Right lung (tissue), 5 donors: Measurements from ENCODE around the gene MKRN1. TPM values are rescaled to one million over a fixed set of nuclear protein-coding genes. Genes with fewer than 3 reads are reported as not detected.
"Not testable (repeated sequence)": the region's sequence is repeated elsewhere in the genome, so short reads cannot be mapped to it uniquely, and the experiment has no call there.

Source experiments
- DNase-seq, 2 donors: peaks; one replicate each; pipeline ENCODE4 v3.0.0-alpha.2; 2013
- polyA plus RNA-seq, 5 donors: library from polyadenylated mRNA; unstranded; fragments of 120-200 nt; gene quantifications; one replicate each; pipeline versions ENCODE4 v1.2.1 to v1.2.3, GENCODE V29; 2013; ENCODE audit warnings: inconsistent platforms in 1 of 5, low replicate concordance in 1 of 5; ENCODE audit not compliant: insufficient read length in 5 of 5, insufficient read depth in 1 of 5

Gene MKRN1
- polyA plus RNA-seq, 5 donors = 94.0 to 127 (median 111) TPM

DNA sequence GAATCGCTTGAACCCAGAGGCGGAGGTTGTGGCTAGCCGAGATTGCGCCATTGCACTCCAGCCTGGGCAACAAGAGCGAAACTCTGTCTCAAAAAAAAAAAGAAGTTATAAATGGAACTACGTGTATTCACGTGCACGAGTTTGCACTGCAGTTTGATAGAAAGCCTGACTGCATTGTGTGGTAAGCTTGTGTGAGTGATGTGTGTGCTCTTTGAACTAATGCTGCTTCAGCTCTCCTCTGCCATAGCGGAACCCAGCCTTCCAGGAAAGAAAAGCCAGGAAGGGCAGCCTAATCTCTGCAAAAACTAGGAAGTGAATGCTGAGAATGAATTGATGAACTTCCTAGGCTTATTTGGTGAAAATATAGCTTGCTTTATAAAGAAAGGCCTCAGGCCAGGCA lies 15.6 kb upstream of the MKRN1 start:
- no peak for DNase-seq

DNA sequence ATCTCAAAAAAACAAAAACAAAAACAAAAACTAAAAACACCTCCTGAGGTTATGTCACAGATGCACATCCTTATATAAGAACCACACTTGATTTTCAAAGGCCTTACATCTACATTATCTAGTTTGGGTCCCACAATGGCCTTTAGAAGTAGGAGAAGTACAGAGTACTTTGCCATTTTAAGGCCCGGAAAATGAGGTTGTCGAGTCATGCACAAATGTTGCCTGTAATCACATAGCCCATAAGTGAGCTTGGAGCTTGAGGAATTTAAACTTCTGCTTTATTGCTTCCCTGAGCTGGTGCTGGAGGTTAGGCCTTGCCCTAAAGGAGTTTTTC lies 9.7 kb upstream of the MKRN1 start:
- DNase-seq = no peak

DNA sequence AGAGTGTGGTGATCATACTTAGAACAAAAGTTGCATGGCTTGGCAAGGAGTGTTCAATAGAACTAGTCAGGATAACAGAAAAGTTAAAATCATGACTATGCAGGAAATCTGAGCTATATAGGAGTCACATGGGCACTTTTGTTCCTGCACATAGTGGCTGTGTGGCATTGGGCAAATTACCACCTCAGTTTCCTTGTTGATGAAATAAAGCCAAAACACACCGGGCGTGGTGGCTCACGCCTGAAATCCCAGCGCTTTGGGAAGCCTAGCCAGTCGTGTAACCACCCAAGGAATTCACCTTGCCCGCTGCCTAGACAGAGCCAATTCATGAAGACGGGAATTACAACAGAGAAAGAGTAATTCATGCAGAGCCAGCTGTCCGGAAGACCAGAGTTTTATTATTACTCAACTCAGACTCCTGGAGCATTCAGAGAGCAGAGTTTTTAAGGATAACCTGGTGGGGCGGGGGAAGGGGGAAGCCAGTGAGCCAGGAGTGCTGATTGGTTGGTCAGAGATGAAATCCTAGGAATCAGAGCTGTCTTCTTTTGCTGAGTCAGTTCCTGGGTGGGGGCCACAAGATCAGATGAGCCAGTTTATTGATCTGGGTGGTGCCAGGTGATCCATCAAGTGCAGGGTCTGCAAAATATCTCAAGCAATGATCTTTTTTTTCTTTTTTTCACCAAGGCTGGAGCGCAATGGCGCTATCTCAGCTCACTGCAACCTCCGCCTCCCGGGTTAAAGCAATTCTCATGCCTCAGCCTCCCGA lies 6.4 kb upstream of the MKRN1 start:
- no peak for DNase-seq

DNA sequence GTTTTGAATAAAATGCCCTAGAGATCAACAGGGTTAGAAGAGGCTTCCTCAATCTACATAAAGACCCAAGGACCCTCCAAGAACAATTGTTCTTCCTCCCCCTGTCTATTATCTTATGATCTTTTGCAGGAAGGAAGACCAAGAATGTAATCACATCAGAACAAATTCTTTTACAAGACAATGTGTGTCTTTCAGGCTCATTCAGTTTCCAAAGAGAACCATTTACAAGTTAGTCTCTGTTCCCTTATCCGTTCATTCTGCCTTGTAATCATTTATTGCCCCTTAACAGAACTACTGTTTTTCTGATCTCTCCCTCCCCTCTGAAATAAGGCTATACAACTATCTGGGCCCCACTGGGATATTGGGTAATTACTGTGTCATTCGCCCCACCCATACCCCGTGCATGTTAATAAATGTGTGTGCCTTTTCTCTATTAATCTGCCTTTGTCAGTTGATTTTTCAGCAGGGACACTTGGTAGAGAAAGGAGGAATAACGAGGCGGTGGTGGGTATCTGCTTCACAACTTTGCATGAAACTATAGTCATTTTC lies 5.7 kb upstream of the MKRN1 start:
- DNase-seq = no peak

DNA sequence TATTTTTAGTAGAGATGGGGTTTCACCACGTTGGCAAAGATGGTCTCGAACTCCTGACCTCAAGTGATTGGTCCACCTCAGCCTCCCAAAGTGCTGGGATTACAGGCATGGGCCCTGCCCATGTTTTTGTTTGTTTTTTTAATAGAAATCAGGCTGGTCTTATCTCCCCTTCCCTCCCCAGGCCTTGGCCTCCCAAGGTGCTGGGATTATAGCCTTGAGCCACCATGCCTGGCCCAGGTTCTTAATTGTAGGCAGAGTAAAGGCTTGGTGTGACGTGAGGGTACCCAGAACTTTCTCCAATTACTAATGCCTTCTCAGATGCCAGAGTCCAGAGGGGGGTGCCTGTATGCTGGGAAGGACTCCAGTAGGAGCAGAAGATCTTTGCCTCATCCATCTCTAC lies 5.2 kb upstream of the MKRN1 start:
- DNase-seq = no peak

DNA sequence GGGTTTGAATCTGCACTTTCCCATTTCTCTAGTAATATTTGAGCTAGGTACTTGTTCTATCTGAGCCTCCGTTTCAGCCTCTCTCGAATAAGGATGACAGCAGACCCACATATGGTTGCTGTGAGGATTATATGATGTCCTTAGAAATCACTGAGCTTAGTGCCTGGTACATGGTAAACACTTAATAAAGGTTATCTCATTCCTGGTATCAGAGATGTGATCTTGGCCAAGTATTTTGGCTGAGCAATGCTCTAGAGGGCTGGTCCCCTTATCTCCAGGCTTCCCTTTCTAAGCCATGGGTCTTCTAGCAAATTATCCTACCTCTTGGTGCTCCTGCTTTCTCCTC lies 407 bp upstream of the MKRN1 start:
- DNase-seq = no peak

DNA sequence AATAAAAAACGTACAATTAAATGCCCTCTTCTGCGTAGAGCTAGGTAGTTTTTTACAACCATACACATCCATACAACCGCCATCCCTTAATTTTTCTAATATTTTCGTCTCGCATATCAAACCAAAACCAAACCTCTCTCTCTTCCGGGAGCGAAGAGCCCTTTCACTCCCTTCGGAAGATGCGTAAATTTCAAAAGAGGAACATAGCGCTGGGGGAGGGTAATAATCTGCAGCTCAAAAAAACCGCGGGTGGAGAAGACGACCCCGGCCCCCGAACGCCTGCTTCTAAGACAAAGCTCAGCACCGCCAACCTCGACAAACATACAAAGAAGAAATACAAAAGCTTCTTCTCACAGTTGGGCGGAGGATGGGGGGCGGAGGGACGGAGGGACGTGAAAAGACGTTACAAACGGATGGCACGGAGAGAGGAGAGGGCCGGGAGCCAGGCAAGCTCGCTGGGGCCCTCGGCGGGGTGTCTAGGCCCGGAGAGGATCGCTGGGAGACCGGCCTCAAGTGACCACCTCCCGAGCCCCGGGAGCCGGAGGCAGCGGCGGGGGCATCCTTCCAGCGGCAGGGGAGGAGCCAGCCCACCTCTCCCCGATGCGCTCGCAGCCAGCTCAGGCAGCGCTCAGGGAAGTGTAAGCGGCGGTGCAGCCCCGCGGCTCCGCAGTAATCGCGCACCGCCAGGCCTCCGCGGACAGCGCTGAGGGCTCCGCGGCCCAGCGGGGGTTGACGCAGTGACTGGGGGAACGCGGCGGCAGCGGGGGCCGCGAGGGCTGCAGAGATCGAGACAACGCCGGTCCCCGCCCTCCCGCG lies 851 bp downstream of the MKRN1 start:
- DNase-seq = peak; percentile 32 to 43

DNA sequence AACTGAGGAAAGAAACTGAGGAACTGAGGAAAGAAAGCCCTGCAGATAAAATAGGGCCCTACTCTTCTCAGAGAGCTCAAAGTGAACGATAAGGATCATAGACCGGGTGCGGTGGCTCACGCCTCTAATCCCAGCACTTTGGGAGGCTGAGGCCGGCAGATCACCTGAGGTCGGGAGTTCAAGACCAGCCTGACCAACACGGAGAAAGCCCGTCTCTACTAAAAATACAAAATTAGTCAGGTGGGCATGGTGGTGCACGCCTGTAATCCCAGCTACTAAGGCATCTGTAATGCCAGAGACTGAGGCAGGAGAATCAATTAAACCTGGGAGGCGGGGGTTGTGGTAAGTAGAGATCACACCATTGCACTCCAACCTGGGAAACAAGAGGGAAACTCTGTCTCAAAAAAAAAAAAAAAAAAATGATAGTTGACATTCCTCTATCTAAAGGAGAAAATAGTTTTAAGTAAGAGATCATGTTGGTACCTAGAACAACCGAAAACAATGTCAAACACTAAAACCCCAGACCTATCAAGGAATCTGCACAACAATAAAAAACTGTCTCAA lies 2.5 kb downstream of the MKRN1 start:
- DNase-seq = no peak

DNA sequence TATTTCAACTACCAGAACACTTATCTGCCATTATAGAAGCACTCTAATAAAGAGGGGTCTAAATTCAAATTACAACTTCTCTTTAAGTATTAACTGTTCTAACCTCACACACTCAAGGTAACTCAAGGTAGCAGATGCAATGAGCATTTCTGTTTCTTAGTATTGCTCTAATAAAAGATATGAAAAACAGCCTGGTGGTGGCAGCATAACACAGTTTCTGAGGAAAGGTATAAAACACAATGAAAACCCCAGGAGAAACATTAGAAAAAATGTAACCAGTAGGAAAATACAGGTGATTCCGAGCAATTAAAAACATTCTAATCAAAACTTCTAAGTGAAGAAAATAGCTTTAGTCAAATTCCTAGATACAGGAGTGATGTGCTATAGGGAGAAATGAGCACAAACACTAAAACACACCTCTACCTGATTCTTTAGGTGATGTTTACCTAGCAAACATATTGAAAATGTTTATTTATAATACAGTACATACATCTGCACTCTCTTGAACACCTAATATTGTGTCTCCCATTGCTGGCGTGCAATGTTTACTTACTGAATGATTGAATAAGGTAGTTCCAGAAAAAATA lies 3.5 kb downstream of the MKRN1 start:
- peak; percentile 12 to 21 for DNase-seq

DNA sequence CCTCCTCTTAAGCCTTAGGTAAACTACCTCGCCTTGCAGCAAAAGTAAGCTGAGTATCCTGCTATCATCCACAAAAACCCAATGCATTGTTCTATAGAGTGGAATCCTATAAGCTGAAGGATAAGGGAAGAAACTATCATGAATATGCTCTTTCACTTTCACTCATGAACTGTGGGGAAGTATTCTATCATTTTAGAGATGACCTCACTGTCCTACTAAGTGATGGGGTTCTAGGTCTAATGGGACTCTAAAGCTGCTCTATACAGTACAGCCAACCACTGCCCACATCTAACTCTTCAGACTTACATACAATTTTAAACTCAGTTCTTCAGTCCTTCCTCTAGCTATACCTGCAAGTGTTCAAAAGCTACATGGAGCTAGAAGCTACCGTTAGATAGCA lies 16.2 kb downstream of the MKRN1 start:
- no peak for DNase-seq

DNA sequence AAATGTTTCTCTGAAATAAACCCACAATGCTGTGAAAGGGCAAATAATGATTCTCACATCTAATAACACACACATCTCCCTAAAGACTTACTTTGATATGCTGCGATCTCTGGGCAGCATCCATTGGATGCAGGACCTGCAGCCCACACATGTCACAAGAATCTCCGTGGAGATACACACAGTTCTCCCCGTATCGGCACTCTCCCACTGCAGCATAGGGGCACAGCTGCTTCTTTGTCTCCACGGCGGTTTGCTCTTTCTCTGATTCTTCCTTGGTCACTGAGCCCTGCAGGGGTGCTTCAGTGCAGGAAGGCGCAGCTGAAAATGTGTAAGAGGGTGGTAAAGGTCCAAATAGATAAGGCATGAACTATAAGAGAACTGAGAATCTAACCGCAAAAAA lies 20.4 kb downstream of the MKRN1 start:
- no peak for DNase-seq

DNA sequence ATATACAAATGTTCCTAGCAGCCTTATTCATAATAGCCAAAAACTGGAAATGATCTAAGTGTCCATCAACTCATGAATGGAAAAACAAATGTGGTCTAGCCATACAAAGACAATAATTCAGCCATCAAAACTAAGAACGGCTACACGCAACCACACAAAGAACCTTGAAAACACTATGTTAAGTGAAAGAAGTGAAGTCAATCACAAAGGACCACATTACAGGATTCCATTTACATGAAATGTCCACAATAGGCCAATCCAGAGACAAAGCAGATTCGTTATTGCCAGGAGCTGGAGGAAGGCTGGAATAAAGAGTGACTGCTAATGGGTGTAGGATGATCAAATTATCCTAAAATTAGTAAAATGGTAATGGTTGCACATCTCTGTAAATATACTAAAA lies 21.1 kb downstream of the MKRN1 start:
- DNase-seq = no peak

DNA sequence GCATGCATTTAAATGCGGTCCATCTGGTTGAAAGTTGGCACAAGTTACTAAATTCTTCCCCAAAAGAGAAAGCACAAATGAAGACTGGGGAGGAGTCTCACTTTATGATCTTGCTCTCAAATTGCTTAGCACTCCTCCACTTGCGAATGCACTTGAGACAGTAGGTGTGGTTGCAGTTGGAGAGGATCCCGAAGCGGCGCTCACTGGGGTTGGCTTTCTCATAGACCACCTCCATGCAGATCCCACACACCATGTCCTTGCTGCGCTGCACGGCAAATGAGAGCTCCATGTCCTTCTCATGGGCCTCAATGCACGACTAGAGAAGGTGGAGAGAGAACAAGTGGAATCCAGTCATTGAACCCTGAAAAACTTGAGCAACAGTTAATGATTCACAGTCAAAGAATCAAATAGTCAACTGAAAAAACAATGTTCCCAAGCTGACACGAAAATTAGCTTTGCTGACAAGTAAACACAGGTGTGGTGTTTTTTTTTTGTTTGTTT lies 22.7 kb downstream of the MKRN1 start:
- DNase-seq = no peak

DNA sequence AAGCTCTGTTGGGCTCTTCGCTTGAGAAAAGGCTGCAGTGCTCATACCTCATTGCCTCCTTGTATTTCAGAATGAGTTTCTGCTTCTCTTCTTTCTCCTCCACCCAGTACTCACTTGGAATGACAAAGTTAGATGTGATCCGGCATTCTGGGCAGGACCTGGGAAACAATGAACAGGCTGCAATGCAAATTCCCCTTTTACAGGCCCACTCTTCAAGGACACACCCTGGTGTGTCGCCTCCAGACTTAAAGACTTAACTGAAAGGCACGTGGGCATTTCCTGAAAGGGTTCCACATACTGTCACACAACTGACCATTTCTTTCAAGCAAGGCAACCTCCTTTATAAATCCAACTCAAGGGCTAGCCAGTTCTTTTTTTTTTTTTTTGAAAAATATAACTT lies 23.6 kb downstream of the MKRN1 start:
- no peak for DNase-seq

DNA sequence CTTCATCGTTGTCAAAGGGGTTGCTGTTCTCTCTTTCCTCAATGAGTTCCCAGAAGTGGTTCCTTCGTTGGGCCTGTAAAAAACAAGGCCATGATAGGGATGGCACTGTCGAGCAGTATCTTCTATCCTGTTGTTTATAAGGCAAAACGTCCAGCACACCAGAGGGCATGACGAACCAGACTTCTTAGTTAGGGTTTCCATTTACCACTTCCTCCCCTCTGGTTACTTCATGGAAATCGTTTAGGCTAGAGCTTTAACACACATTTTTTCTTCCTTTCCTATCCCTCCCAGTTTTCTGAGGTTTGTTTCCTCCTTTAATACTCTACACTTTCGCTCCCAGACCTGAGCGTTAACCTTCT lies 24.7 kb downstream of the MKRN1 start:
- DNase-seq = no peak

DNA sequence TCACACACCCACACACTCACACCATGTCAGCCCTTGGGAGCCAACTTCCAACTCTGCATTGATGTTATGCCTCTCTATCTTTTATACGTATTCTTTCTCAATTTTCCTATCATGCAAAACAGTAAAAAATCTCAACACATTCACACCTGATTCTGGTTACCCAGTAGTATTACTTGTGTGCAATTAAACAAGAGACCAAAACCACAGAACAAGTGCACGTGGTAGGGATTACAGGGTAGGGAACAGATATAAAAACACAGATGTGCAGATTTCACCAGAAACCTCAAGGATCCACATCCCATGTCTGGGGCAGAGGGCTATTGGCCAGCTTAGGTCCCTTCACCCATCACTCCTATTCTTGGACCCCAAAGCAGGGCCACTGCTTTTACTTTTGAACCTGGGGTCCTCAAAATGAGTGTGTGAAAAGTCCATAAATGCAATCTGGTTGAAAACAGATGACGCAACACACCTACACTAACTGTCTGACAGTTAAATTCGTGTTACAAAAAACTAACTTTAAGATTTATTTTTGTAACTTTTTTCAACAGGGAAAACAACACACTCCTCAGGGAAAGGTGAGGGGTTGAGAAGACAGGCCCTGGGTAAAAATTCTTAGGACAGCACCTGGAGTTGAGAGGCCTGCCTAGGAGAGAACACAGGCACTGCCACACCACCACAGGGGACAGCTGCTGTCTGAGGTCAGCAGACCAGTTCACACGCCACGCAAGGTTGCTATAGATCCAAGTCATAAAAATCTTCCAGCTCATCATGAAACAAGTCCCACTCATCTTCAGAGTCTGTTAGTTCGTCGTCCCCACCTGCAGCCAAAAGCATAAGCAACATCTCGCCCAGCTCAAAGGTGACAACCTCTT lies 25.3 kb downstream of the MKRN1 start:
- not testable (repeated sequence) for DNase-seq

DNA sequence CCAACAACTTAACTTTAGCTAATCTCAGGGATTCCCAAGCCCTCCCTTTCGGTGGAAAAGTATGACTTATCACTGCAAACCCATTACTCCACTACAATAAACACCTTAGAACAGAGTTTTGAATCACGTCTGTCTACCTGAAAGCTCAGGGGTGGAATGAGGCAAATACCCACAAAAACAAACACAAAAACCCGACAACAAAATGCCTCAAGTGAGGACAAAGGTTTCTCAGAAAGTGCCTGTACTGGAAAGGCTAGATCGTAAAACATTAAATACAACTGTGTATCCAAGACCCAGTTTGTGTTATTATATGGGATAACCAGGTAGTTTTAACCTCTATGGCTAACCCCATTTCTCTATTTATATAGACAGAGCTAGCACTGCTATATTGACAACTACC lies 26.0 kb downstream of the MKRN1 start:
- DNase-seq = no peak

DNA sequence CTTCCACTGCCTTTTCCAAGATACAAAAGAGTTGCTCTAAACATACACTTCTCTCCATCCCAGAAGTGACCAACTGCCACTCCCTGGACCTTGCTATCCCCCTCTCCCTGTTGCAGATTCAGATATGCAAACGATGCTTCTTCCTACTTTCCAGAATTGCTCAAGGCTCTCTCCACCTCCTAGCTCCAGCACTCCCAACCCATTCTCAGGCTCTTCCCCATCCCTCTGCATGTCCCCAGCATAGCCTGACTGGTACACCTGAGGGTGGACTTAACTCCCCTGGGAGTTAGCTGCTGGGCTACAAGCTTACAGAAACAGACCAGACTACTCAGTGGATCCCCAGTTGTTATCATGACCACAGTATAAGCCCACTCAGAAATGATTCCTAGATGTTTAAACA lies 27.6 kb downstream of the MKRN1 start:
- DNase-seq = no peak

DNA sequence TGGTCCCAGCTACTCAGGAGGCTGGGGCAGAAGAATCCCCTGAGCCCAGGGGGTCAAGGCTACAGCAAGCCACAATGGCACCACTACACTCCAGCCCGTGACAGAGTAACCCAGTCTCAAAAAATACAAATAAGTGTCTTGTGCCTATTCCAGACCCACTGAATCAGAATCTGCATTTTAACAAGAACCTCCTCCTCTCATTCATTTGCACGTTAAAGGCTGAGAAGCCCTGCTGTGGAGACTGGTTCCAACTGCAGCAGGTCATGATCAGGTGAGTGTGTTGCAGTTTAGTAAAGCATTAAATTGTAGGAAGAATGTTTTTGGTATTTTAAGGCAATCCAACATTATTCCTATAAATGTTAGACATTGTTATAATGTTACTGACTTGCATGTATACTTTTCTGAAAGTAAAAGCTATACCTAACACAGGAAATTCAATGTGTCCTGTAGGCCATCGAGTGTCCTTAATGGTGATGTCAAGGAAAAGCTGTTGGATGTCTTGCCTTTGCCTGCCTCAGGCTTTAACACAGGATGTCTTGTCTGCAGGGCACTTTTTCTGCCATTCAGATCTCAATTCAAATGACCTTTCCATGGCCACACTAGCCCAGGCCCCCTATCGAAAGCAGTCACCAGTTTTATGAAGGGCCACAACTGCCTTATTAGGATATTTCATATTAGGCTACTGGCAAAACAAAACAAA lies 30.4 kb downstream of the MKRN1 start:
- no peak for DNase-seq

DNA sequence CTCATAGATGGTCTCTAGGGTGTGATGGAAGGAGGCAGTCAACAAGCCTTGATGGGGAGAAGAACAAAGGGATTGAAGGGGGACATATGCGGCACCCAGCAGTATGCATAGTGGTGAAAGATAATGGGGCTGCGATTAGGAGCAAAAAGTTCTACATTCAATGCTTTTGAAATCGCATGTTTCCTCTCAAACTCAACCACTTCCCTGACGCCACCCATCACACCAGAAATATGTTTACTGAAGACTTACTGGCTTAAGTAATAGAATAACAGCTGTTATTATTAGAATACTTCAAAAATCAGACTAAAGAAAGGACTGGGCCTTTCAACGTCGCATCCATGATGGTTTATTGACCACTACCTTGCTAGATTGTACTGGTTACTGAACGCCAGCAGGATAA lies 31.5 kb downstream of the MKRN1 start:
- DNase-seq = no peak

DNA sequence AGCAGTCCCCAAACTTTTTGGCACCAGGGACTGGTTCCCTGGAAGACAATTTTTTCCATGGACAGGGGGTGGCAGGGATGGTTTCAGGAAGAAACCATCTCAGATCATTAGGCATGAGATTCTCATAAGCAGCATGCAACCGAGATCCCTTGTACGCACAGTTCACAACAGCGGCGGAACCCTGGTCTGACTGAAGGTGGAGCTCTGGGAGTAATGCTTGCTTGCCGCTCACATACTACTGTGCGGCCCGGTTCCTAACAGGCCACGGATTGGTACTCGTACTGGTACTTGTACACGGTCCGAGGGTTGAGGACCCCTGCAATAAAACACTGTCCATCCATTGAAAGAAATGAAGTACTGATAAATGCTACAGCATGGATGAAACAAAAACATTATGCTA lies 32.8 kb downstream of the MKRN1 start:
- DNase-seq = no peak
